ENCODE data around the gene KCNJ6.
"Not testable (repeated sequence)": the region's sequence is repeated elsewhere in the genome, so short reads cannot be mapped to it uniquely, and the experiment has no call there.

KCNJ6 gene

DNA sequence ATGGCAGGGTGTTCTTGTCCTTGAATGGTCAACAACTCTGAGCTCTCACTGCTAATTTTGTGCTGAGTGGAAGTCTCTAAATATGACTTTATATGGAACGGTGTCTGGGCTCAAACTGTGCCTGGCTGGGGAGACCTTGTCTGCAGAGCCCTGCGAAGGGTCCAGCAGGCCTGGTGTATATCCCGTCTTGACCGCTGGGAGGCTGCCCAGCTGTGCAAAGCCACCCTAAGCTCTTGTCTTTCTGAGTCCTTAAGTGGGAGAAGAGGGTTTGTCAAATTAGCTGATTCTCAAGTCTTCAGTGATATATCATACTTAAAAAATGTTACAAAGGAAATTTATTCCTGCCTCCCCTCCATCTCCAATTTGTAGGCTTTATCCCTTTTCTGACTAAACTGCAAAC, 198.7 kb downstream of the KCNJ6 start:
- H3K27me3 ChIP-seq (ENCODE audit: control insufficient read depth in 2 of 2, insufficient read depth in 2 of 2, low read length in 2 of 2), result no peaks in the 10 kb centered on the region
- no peaks in the 10 kb centered on the region for H3K36me3 ChIP-seq (ENCODE audit: control insufficient read depth in 2 of 2, insufficient read depth in 2 of 2, low read length in 2 of 2)
- no peaks in the 10 kb centered on the region for H3K4me1 ChIP-seq (ENCODE audit: control insufficient read depth in 2 of 2, insufficient read depth in 2 of 2, low read length in 2 of 2)
- H3K4me3 ChIP-seq (ENCODE audit: low read length in 2 of 2), result no peak overlapping the region
- H3K9me3 ChIP-seq (ENCODE audit: control insufficient read depth in 2 of 2, low read length in 2 of 2), result no peaks in the 10 kb centered on the region
- no peak overlapping the region for H3K9ac ChIP-seq (ENCODE audit: low read depth in 1 of 2, low read length in 2 of 2)
- H3K27ac ChIP-seq (ENCODE audit: low read depth in 2 of 2, low read length in 2 of 2), result no peak overlapping the region

DNA sequence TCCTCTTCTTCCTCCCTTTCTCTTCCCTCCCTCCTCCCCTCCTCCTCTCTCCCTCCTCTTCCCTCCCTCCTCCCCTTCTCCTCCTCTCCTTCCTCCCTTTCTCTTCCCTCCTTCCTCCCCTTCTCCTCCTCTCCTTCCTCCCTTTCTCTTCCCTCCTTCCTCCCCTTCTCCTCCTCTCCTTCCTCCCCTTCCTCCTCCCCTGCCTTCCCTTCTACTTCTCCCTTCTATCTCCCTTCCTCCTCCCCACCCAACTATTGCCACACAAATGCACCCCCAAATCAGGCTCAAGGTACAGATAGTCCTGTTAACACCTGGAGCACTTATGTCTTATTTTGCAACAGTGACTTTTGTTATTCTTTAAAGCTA, 203.7 kb downstream of the KCNJ6 start:
- H3K27ac ChIP-seq (ENCODE audit: low read depth in 2 of 2, low read length in 2 of 2); H3K36me3 ChIP-seq (ENCODE audit: control insufficient read depth in 2 of 2, insufficient read depth in 2 of 2, low read length in 2 of 2); H3K4me1 ChIP-seq (ENCODE audit: control insufficient read depth in 2 of 2, insufficient read depth in 2 of 2, low read length in 2 of 2); H3K9ac ChIP-seq (ENCODE audit: low read depth in 1 of 2, low read length in 2 of 2); H3K9me3 ChIP-seq (ENCODE audit: control insufficient read depth in 2 of 2, low read length in 2 of 2); H3K27me3 ChIP-seq (ENCODE audit: control insufficient read depth in 2 of 2, insufficient read depth in 2 of 2, low read length in 2 of 2); H3K4me3 ChIP-seq (ENCODE audit: low read length in 2 of 2): not testable (repeated sequence)

DNA sequence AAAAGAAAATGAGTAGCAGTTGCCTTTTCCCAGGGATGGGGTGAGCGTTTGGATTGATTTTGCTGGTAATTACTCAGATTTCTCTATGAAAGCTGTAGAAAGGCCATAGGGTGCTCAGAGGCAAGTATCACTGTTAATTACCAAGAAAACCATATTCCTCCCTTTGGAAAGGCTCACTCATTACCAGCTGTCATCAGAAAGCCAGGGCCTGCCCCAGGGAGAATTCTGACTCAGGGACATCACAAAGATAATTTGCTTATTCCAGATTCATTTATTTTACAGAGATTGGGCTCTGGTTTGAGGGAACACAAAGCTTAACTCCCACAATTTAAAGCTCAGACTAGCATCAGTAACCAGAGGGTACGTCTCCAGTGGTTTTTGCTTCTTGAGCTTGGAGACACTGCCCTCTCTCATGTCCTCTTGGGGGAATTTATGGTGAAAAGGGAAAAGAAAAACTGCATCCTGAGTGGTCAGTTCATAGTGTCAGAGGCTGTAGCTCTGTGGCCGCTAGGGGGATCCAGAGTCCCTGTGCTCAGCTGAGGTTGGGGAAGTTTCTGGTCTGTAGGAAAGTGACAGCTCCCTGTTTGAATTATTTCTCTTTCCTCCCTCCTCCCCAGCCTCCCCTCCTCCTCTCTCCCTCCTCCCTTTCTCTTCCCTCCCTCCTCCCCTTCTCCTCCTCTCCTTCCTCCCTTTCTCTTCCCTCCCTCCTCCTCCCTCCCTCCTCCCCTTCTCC, 204.3 kb downstream of the KCNJ6 start:
- Histone ChIP-seq H3K4me1 (ENCODE audit: control insufficient read depth in 2 of 2, insufficient read depth in 2 of 2, low read length in 2 of 2) (peaks cover 0 to 2% of the 10 kb centered on the region in 2 donors), H3K4me3 (ENCODE audit: low read length in 2 of 2) (no peak overlapping the region), H3K27me3 (ENCODE audit: control insufficient read depth in 2 of 2, insufficient read depth in 2 of 2, low read length in 2 of 2) (no peaks in the 10 kb centered on the region), H3K36me3 (ENCODE audit: control insufficient read depth in 2 of 2, insufficient read depth in 2 of 2, low read length in 2 of 2) (no peaks in the 10 kb centered on the region), H3K27ac (ENCODE audit: low read depth in 2 of 2, low read length in 2 of 2) (no peak overlapping the region), H3K9me3 (ENCODE audit: control insufficient read depth in 2 of 2, low read length in 2 of 2) (no peaks in the 10 kb centered on the region), H3K9ac (ENCODE audit: low read depth in 1 of 2, low read length in 2 of 2) (peak overlapping the region in 1 of 2 donors; percentile 5)

DNA sequence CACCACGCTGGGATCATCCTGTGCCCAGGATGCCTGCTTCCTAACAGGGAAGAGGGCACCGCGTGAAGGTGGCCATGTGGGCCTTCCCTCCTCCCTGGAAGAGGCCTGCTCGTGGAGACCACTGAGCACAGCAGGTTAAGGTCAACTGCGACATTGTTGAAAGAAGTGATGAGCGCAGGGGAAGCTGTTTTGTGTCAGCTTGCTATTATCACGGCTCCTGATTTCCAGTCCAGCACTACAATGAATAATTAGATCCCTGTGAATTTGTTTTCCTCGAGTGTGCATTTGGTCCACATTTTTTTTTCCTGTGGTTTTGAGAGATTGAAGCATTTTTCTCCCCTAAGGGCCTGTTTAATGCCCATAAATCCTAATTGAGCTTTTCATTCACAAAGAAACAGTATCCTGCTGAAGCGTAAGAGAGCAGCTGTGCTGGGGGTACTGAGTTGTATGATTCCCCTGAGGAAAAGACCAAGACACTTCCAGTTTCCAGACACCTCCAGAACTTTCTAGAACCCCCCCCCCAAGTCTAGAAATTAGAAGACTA, 204.9 kb downstream of the KCNJ6 start:
- H3K4me1 ChIP-seq (ENCODE audit: control insufficient read depth in 2 of 2, insufficient read depth in 2 of 2, low read length in 2 of 2), result peaks cover 0 to 2% of the 10 kb centered on the region in 2 donors
- no peaks in the 10 kb centered on the region for H3K36me3 ChIP-seq (ENCODE audit: control insufficient read depth in 2 of 2, insufficient read depth in 2 of 2, low read length in 2 of 2)

DNA sequence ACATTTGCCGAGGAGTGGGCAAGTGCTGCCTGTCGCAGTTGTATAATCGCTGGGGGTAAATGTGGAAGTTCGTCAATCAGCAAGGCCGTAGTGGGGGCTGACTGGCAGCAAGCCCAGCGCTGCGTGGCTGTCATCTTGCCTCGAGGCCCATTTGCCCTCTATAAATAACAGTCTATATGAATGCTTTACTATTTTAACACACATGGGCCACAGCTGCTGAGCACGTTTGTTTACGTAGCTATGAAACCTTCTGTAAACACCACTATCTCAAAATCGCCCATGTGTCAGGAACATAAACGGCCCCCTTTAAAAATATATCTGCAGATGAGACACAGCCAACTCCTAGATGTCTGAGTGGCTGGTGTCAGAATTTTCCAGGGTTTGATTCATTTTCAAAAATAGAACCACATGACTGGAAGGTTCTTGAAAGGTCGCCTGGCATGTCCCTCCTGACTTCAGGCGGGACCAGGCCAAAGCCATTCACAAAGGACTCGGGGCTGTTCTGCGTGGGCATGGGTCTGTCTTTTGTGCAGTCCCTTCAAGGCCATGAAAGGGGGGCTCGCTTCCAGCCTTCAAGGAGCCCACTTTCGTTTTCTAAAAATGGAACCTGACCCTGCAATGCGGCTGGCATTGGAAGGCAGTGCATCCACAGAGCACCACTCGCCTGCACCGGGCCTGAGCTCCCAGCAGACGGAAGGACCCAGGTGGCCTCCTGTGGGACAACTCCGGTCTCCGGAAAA, 205.5 kb downstream of the KCNJ6 start:
- H3K4me3 ChIP-seq (ENCODE audit: low read length in 2 of 2), result peak overlapping the region in 1 of 2 donors; percentile 10

More for the DNA sequence above, 204.9 kb downstream of the KCNJ6 start:
- H3K4me3 ChIP-seq (ENCODE audit: low read length in 2 of 2), result no peak overlapping the region
- no peak overlapping the region for H3K9ac ChIP-seq (ENCODE audit: low read depth in 1 of 2, low read length in 2 of 2)
- H3K27me3 ChIP-seq (ENCODE audit: control insufficient read depth in 2 of 2, insufficient read depth in 2 of 2, low read length in 2 of 2), result no peaks in the 10 kb centered on the region
- no peak overlapping the region for H3K27ac ChIP-seq (ENCODE audit: low read depth in 2 of 2, low read length in 2 of 2)
- no peaks in the 10 kb centered on the region for H3K9me3 ChIP-seq (ENCODE audit: control insufficient read depth in 2 of 2, low read length in 2 of 2)

DNA sequence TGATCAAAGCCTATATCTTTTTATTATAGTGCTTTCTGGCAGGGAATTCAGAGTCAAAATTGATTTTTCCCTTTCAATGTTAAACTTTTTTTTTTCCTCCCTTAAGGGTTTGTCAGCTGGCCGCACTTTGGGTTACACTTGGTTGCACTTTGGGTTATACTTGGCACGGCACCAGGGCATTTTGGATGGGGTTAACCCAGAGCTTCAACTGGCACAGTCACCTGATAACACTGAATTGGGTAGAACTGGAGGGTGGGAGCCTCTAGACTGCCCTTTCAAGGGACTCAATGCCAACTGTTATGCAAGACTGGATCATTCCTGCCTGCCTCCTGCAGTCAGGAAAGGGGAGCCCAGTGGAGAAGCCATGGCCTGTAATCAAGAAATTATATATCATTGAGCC, 211.5 kb downstream of the KCNJ6 start:
- no peak overlapping the region for H3K4me3 ChIP-seq (ENCODE audit: low read length in 2 of 2)
- H3K4me1 ChIP-seq (ENCODE audit: control insufficient read depth in 2 of 2, insufficient read depth in 2 of 2, low read length in 2 of 2), result no peaks in the 10 kb centered on the region
- no peaks in the 10 kb centered on the region for H3K9me3 ChIP-seq (ENCODE audit: control insufficient read depth in 2 of 2, low read length in 2 of 2)
- no peak overlapping the region for H3K9ac ChIP-seq (ENCODE audit: low read depth in 1 of 2, low read length in 2 of 2)
- no peaks in the 10 kb centered on the region for H3K27me3 ChIP-seq (ENCODE audit: control insufficient read depth in 2 of 2, insufficient read depth in 2 of 2, low read length in 2 of 2)
- no peak overlapping the region for H3K27ac ChIP-seq (ENCODE audit: low read depth in 2 of 2, low read length in 2 of 2)
- H3K36me3 ChIP-seq (ENCODE audit: control insufficient read depth in 2 of 2, insufficient read depth in 2 of 2, low read length in 2 of 2), result no peaks in the 10 kb centered on the region

More for the DNA sequence above, 205.5 kb downstream of the KCNJ6 start:
- Histone ChIP-seq H3K4me1 (ENCODE audit: control insufficient read depth in 2 of 2, insufficient read depth in 2 of 2, low read length in 2 of 2) (peaks cover 0 to 2% of the 10 kb centered on the region in 2 donors), H3K27me3 (ENCODE audit: control insufficient read depth in 2 of 2, insufficient read depth in 2 of 2, low read length in 2 of 2) (no peaks in the 10 kb centered on the region), H3K36me3 (ENCODE audit: control insufficient read depth in 2 of 2, insufficient read depth in 2 of 2, low read length in 2 of 2) (no peaks in the 10 kb centered on the region), H3K9me3 (ENCODE audit: control insufficient read depth in 2 of 2, low read length in 2 of 2) (no peaks in the 10 kb centered on the region), H3K9ac (ENCODE audit: low read depth in 1 of 2, low read length in 2 of 2) (no peak overlapping the region), H3K27ac (ENCODE audit: low read depth in 2 of 2, low read length in 2 of 2) (no peak overlapping the region)

DNA sequence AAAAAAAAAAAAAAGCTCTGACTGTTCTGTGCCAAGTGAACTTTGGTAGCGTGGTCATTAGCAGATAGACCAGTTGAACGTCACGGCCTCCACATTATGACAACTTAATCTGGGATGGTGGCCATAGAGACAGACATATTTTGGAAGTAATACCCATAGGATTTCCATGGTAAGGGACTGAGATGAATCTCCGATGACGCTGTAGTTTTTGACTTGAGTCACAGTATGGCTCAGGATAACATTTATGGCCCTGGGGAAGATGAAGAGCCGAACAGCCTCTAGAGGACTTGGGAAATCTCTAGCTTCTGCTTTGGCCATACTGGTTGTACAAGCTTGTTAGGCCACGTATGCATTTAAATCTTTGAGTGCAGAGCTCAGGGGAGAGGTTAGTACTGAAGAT, 214.0 kb downstream of the KCNJ6 start:
- Histone ChIP-seq H3K4me3 (ENCODE audit: low read length in 2 of 2) (no peak overlapping the region), H3K4me1 (ENCODE audit: control insufficient read depth in 2 of 2, insufficient read depth in 2 of 2, low read length in 2 of 2) (no peaks in the 10 kb centered on the region), H3K36me3 (ENCODE audit: control insufficient read depth in 2 of 2, insufficient read depth in 2 of 2, low read length in 2 of 2) (no peaks in the 10 kb centered on the region), H3K9me3 (ENCODE audit: control insufficient read depth in 2 of 2, low read length in 2 of 2) (no peaks in the 10 kb centered on the region), H3K27me3 (ENCODE audit: control insufficient read depth in 2 of 2, insufficient read depth in 2 of 2, low read length in 2 of 2) (no peaks in the 10 kb centered on the region), H3K27ac (ENCODE audit: low read depth in 2 of 2, low read length in 2 of 2) (no peak overlapping the region), H3K9ac (ENCODE audit: low read depth in 1 of 2, low read length in 2 of 2) (no peak overlapping the region)

DNA sequence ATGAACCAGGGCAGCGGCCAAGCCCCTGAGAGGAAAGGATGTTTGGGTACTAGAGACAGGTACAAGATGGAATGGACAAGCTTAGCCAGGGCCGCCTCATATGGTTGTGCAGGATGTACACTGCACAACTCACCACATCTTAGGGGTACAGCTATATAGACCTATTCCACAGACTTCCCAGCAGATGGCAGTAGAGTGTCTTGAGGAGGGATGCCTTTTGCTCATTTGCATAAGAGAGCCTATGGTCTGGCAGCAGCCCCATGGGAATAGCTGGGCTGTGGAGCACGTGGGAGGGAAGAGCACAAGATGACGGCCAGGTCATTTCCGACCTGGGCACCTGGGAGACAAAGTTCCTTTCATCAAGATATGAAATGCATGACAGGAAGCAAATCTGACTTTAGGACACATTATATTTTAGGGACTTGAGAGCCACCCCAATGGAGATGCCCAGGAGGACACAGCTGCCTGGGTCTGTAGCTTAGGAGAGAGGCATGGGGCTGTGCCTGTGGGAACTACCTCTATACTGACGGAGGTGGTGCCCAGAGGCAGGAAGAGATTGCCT, 215.5 kb downstream of the KCNJ6 start:
- no peak overlapping the region for H3K27ac ChIP-seq (ENCODE audit: low read depth in 2 of 2, low read length in 2 of 2)
- H3K27me3 ChIP-seq (ENCODE audit: control insufficient read depth in 2 of 2, insufficient read depth in 2 of 2, low read length in 2 of 2), result peaks cover 0 to 2% of the 10 kb centered on the region in 2 donors
- H3K4me3 ChIP-seq (ENCODE audit: low read length in 2 of 2), result no peak overlapping the region
- no peaks in the 10 kb centered on the region for H3K36me3 ChIP-seq (ENCODE audit: control insufficient read depth in 2 of 2, insufficient read depth in 2 of 2, low read length in 2 of 2)
- H3K9me3 ChIP-seq (ENCODE audit: control insufficient read depth in 2 of 2, low read length in 2 of 2), result no peaks in the 10 kb centered on the region
- no peaks in the 10 kb centered on the region for H3K4me1 ChIP-seq (ENCODE audit: control insufficient read depth in 2 of 2, insufficient read depth in 2 of 2, low read length in 2 of 2)
- no peak overlapping the region for H3K9ac ChIP-seq (ENCODE audit: low read depth in 1 of 2, low read length in 2 of 2)

DNA sequence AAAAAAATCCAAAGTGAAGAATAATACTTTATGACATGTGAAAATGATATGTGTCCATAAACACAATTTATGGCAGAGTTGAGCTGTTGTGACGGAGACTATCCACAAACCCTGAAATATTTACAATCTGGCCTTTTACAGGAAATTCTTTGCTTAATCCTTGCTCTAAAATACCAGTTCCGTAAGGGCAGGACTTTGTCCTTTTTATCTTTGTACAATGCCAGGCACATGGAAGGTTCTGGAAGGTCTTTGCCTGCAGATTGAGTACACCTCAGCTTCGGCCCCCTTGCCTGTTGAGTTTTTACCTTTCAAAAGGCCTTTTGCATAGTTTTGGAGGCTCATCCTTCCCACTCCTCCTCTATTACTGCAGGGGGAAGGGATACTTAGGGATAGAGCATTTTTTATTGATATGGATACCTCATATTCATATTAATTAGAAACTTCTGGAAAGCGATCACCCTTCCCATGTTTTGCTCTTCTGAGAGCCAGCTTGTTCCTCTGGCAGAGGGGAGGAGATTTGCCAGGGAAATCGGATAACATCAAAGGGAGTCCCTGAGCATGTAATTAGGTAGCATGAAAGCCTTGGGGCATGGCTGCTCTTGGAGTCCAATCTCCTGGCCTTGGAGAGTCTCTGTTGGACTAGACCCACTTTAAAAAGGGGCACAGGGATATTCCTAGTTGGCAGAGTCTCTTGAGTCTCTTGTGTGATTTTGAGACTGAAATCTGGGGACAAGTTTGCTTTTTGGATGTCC, 217.1 kb downstream of the KCNJ6 start:
- Histone ChIP-seq H3K9ac (ENCODE audit: low read depth in 1 of 2, low read length in 2 of 2) (no peak overlapping the region), H3K27me3 (ENCODE audit: control insufficient read depth in 2 of 2, insufficient read depth in 2 of 2, low read length in 2 of 2) (peaks cover 0 to 2% of the 10 kb centered on the region in 2 donors), H3K27ac (ENCODE audit: low read depth in 2 of 2, low read length in 2 of 2) (no peak overlapping the region), H3K36me3 (ENCODE audit: control insufficient read depth in 2 of 2, insufficient read depth in 2 of 2, low read length in 2 of 2) (no peaks in the 10 kb centered on the region), H3K4me3 (ENCODE audit: low read length in 2 of 2) (no peak overlapping the region), H3K9me3 (ENCODE audit: control insufficient read depth in 2 of 2, low read length in 2 of 2) (no peaks in the 10 kb centered on the region), H3K4me1 (ENCODE audit: control insufficient read depth in 2 of 2, insufficient read depth in 2 of 2, low read length in 2 of 2) (no peaks in the 10 kb centered on the region)
